CD14-positive monocyte (primary cell): ENCODE measurements around the gene ZFYVE28. TPM values are rescaled to one million over a fixed set of nuclear protein-coding genes. Genes with fewer than 3 reads are reported as not detected.

Source experiments
- DNase-seq, 3 donors: peaks; one replicate each; pipeline ENCODE4 v3.0.0-alpha.2; 2011 to 2022
- H2AFZ ChIP-seq: 2 replicates; pipeline ENCODE4 v1.6.0; 2012; ENCODE audit warnings: mild to moderate bottlenecking, low read depth, low read length, inconsistent platforms; ENCODE audit not compliant: insufficient read depth, poor library complexity, severe bottlenecking
- H3K27ac ChIP-seq, 2 donors: 1 replicate in 1 of 2; 2 replicates in 1 of 2; pipeline ENCODE4 v1.5.1; 2012 to 2013; ENCODE audit warnings: low read length in 2 of 2, control low read depth in 1 of 2, inconsistent platforms in 1 of 2, low read depth in 1 of 2, mild to moderate bottlenecking in 1 of 2
- H3K27me3 ChIP-seq, 2 donors: one replicate each; pipeline versions ENCODE4 v1.6.0 to v1.6.1; 2011 to 2013; ENCODE audit warnings: low read length in 2 of 2; ENCODE audit not compliant: control insufficient read depth in 2 of 2, insufficient read depth in 2 of 2
- H3K36me3 ChIP-seq, 2 donors: replicated peaks in 1 of 2; 1 replicate in 1 of 2; 2 replicates in 1 of 2; pipeline versions ENCODE4 v1.5.1 to v1.6.1; 2012 to 2013; ENCODE audit warnings: low read length in 2 of 2, control low read depth in 1 of 2, inconsistent platforms in 1 of 2, mild to moderate bottlenecking in 1 of 2; ENCODE audit not compliant: insufficient read depth in 2 of 2, control insufficient read depth in 1 of 2
- H3K4me1 ChIP-seq, 2 donors: 1 replicate in 1 of 2; 2 replicates in 1 of 2; pipeline versions ENCODE4 v1.5.1 to v1.6.1; 2012 to 2013; ENCODE audit warnings: low read length in 2 of 2, control low read depth in 1 of 2, inconsistent platforms in 1 of 2, mild to moderate bottlenecking in 1 of 2, moderate library complexity in 1 of 2; ENCODE audit not compliant: insufficient read depth in 2 of 2, control insufficient read depth in 1 of 2
- H3K4me2 ChIP-seq: replicated peaks from 2 replicates; pipeline ENCODE3; 2012; ENCODE audit warnings: low read length, moderate library complexity, mild to moderate bottlenecking; ENCODE audit not compliant: poor library complexity, severe bottlenecking; ENCODE audit errors: extremely low read depth
- H3K4me3 ChIP-seq, 3 experiments: fragments of 200-600 bp in 1 of 3; sonication (generic) in 1 of 3; replicated peaks in 1 of 3; 1 replicate in 2 of 3; 2 replicates in 1 of 3; pipeline ENCODE4 v1.5.1; 2011 to 2013; ENCODE audit warnings: low read length in 3 of 3, mild to moderate bottlenecking in 3 of 3, control low read depth in 2 of 3, low read depth in 2 of 3, inconsistent platforms in 1 of 3, moderate library complexity in 1 of 3
- H3K79me2 ChIP-seq: 2 replicates; pipeline ENCODE4 v1.6.0; 2012; ENCODE audit warnings: mild to moderate bottlenecking, control low read depth, inconsistent platforms, low read length, moderate library complexity; ENCODE audit not compliant: insufficient read depth
- H3K9ac ChIP-seq: 2 replicates; pipeline ENCODE4 v1.6.0; 2017; ENCODE audit warnings: low read length, mild to moderate bottlenecking; ENCODE audit not compliant: insufficient read depth, poor library complexity, severe bottlenecking
- H3K9me3 ChIP-seq, 2 donors: replicated peaks in 1 of 2; 1 replicate in 1 of 2; 2 replicates in 1 of 2; pipeline versions ENCODE4 v1.5.1 to v1.6.1; 2012 to 2013; ENCODE audit warnings: low read length in 2 of 2, control low read depth in 1 of 2; ENCODE audit not compliant: control insufficient read depth in 1 of 2, insufficient read depth in 1 of 2
- H4K20me1 ChIP-seq: 2 replicates; pipeline ENCODE4 v1.6.0; 2012; ENCODE audit warnings: mild to moderate bottlenecking, low read length, control low read depth, moderate library complexity; ENCODE audit not compliant: insufficient read depth
- H3K27ac Mint-ChIP-seq, 7 donors: one replicate each; pipeline ENCODE4 v1.8.0; 2020; ENCODE audit warnings: mild to moderate bottlenecking in 7 of 7, mixed read lengths in 7 of 7, moderate library complexity in 6 of 7, inconsistent platforms in 2 of 7
- H3K27me3 Mint-ChIP-seq, 3 donors: one replicate each; pipeline ENCODE4 v1.8.0; 2021 to 2022; ENCODE audit warnings: low read depth in 3 of 3, mild to moderate bottlenecking in 3 of 3, mixed read lengths in 3 of 3, moderate library complexity in 3 of 3, inconsistent platforms in 1 of 3
- H3K36me3 Mint-ChIP-seq, 2 donors: one replicate each; pipeline ENCODE4 v1.8.0; 2020; ENCODE audit warnings: mixed read lengths in 2 of 2, inconsistent platforms in 1 of 2, mild to moderate bottlenecking in 1 of 2
- H3K4me1 Mint-ChIP-seq: one replicate; pipeline ENCODE4 v1.8.0; 2020; ENCODE audit warnings: mild to moderate bottlenecking, mixed read lengths
- H3K4me3 Mint-ChIP-seq, 2 donors: one replicate each; pipeline ENCODE4 v1.8.0; 2020; ENCODE audit warnings: mild to moderate bottlenecking in 2 of 2, mixed read lengths in 2 of 2, moderate library complexity in 1 of 2
- H3K9me3 Mint-ChIP-seq, 7 donors: one replicate each; pipeline ENCODE4 v1.8.0; 2020 to 2022; ENCODE audit warnings: mixed read lengths in 7 of 7, mild to moderate bottlenecking in 6 of 7, moderate library complexity in 6 of 7, inconsistent platforms in 2 of 7
- WGBS: methylation state at CpG from one replicate; pipeline ENCODE4 v1.1.5; 2013; ENCODE audit warnings: missing lambda C conversion rate; ENCODE audit not compliant: insufficient coverage; 5-methylcytosine and 5-hydroxymethylcytosine counted together
- intact Hi-C, 2 donors: fragments of 100-400 bp; cut with micrococcal nuclease; formaldehyde crosslinking; loops; one replicate each; pipeline versions ENCODE4 v1.15.0 to v1.15.1; 2023
- polyA plus RNA-seq, 3 donors: library from polyadenylated mRNA; depleted of rRNA in 1 of 3; unstranded in 2 of 3; stranded (reverse) in 1 of 3; fragments of 300-500 nt in 2 of 3; fragments of >200 nt in 1 of 3; fragmentation: Illumina TruSeq in 2 of 3; gene quantifications; 1 replicate in 2 of 3; 2 replicates in 1 of 3; pipeline ENCODE4 v1.2.3, GENCODE V29; 2012 to 2021
- TF ChIP-seq, protein P1 (sequence below): fragments of 200-600 bp; IDR thresholded peaks from one replicate; pipeline ENCODE4 v1.8.0; 2022; ENCODE audit warnings: antibody characterized with exemption, mild to moderate bottlenecking

ZFYVE28 gene
- polyA plus RNA-seq, 3 donors, result 1.0 to 4.4 (median 1.1) TPM

- Mint-ChIP-seq H3K4me3 (no peak overlapping the region), H3K36me3 (no peaks in the 10 kb centered on the region), H3K27me3 (peaks cover 20 to 23% (median 20%) of the 10 kb centered on the region in 3 donors), H3K27ac (no peak overlapping the region), H3K9me3 (peaks cover 0 to 6% (median 0%) of the 10 kb centered on the region in 7 donors), H3K4me1 (peaks cover 29% of the 10 kb centered on the region)
- no peak for DNase-seq
- WGBS, result 92% methylated on average over 4 of the region's 10 CpGs
- no peaks in the 10 kb centered on the region for H3K36me3 ChIP-seq
- TF ChIP-seq, protein P1, sequence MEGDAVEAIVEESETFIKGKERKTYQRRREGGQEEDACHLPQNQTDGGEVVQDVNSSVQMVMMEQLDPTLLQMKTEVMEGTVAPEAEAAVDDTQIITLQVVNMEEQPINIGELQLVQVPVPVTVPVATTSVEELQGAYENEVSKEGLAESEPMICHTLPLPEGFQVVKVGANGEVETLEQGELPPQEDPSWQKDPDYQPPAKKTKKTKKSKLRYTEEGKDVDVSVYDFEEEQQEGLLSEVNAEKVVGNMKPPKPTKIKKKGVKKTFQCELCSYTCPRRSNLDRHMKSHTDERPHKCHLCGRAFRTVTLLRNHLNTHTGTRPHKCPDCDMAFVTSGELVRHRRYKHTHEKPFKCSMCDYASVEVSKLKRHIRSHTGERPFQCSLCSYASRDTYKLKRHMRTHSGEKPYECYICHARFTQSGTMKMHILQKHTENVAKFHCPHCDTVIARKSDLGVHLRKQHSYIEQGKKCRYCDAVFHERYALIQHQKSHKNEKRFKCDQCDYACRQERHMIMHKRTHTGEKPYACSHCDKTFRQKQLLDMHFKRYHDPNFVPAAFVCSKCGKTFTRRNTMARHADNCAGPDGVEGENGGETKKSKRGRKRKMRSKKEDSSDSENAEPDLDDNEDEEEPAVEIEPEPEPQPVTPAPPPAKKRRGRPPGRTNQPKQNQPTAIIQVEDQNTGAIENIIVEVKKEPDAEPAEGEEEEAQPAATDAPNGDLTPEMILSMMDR, result no peak
- H3K27me3 ChIP-seq, result peaks cover 0 to 16% of the 10 kb centered on the region in 2 donors
- peaks cover 14% of the 10 kb centered on the region for H4K20me1 ChIP-seq
- H3K4me3 ChIP-seq, result no peak overlapping the region
- H3K79me2 ChIP-seq, result no peaks in the 10 kb centered on the region
- no peaks in the 10 kb centered on the region for H3K9me3 ChIP-seq
- no peak overlapping the region for H3K4me2 ChIP-seq
- intact Hi-C loops, result no loop called here
- no peak overlapping the region for H2AFZ ChIP-seq
- peaks cover 5 to 21% of the 10 kb centered on the region in 2 donors for H3K4me1 ChIP-seq
- H3K27ac ChIP-seq, result no peak overlapping the region
- H3K9ac ChIP-seq, result no peak overlapping the region
Observed at GRCh38 chr4:2406406-2406805, 12.0 kb downstream of the ZFYVE28 start.

DNA sequence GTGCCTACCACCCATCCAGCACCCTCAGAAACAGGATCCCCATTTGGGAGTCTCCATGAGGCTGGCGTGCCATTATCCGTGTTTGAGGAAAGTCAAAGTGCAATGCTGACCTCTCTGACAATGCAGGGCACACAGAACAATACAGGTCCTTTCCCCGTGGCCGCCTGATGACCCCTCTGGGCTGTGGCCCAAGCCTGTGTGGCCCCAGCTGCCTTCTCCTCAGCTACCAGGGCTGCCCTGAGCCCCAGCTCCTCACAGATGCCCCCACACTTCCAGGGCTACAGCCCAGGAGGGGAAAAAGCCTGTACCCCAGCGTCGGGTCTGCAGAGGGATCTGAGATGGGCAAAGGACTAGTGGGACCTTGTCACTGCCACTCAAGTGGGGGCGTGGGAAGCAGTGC is 15.5 kb downstream of the ZFYVE28 start:
- H3K36me3 ChIP-seq, result no peaks in the 10 kb centered on the region
- Mint-ChIP-seq H3K27ac (peak overlapping the region in 1 of 7 donors; percentile 54), H3K36me3 (peaks cover 0 to 2% of the 10 kb centered on the region in 2 donors), H3K27me3 (peaks cover 19 to 31% (median 21%) of the 10 kb centered on the region in 3 donors), H3K4me3 (peak overlapping the region in 1 of 2 donors; percentile 92), H3K4me1 (peaks cover 27% of the 10 kb centered on the region), H3K9me3 (peaks cover 0 to 3% (median 0%) of the 10 kb centered on the region in 7 donors)
- H3K4me3 ChIP-seq, result no peak overlapping the region
- DNase-seq, result no peak
- WGBS, result 84% methylated on average over 5 of the region's 7 CpGs
- intact Hi-C loops, result no loop called here
- H3K27me3 ChIP-seq, result peaks cover 0 to 20% of the 10 kb centered on the region in 2 donors
- peaks cover 18% of the 10 kb centered on the region for H4K20me1 ChIP-seq
- H2AFZ ChIP-seq, result no peak overlapping the region
- no peak overlapping the region for H3K9ac ChIP-seq
- H3K4me1 ChIP-seq, result peaks cover 5 to 21% of the 10 kb centered on the region in 2 donors
- H3K9me3 ChIP-seq, result no peaks in the 10 kb centered on the region
- H3K79me2 ChIP-seq, result no peaks in the 10 kb centered on the region
- TF ChIP-seq, protein P1, result no peak
- no peak overlapping the region for H3K27ac ChIP-seq
- H3K4me2 ChIP-seq, result no peak overlapping the region
